Neural progenitor cell (in vitro differentiated cells): ENCODE data around the gene ZNF280C. TPM values are rescaled to one million over a fixed set of nuclear protein-coding genes. Genes with fewer than 3 reads are reported as not detected.
"Not testable (repeated sequence)": the region's sequence is repeated elsewhere in the genome, so short reads cannot be mapped to it uniquely, and the experiment has no call there.

Experiments
- DNase-seq: peaks from one replicate; pipeline ENCODE4 v3.0.0-alpha.2; 2016; ENCODE audit warnings: low spot score
- H2AFZ ChIP-seq: fragments of 200-600 bp; sonication (generic); replicated peaks from 2 replicates; pipeline ENCODE4 v1.6.1; 2016; ENCODE audit warnings: antibody characterized with exemption
- H3F3A ChIP-seq: fragments of 200-600 bp; sonication (generic); 2 replicates; pipeline ENCODE4 v1.6.1; 2016; ENCODE audit warnings: antibody characterized with exemption, low read depth
- H3K27ac ChIP-seq: fragments of 200-600 bp; sonication (generic); 2 replicates; pipeline ENCODE4 v1.5.1; 2016; ENCODE audit warnings: mild to moderate bottlenecking
- H3K27me3 ChIP-seq: fragments of 200-600 bp; sonication (generic); 2 replicates; pipeline ENCODE4 v1.6.1; 2016; ENCODE audit warnings: mild to moderate bottlenecking, moderate library complexity
- H3K36me3 ChIP-seq: fragments of 200-600 bp; sonication (generic); 2 replicates; pipeline ENCODE4 v1.5.1; 2016
- H3K4me1 ChIP-seq: fragments of 200-600 bp; sonication (generic); 2 replicates; pipeline ENCODE4 v1.6.1; 2016; ENCODE audit warnings: mixed run types
- H3K4me2 ChIP-seq: fragments of 200-600 bp; sonication (generic); 2 replicates; pipeline ENCODE4 v1.6.1; 2016
- H3K4me3 ChIP-seq: fragments of 200-600 bp; sonication (generic); 2 replicates; pipeline ENCODE4 v1.5.1; 2016
- H3K79me2 ChIP-seq: fragments of 200-600 bp; sonication (generic); 2 replicates; pipeline ENCODE4 v1.6.1; 2016; ENCODE audit warnings: low read depth
- H3K9ac ChIP-seq: fragments of 200-600 bp; sonication (generic); 2 replicates; pipeline ENCODE4 v1.6.1; 2016
- H3K9me3 ChIP-seq: fragments of 200-600 bp; sonication (generic); 2 replicates; pipeline ENCODE4 v1.5.1; 2016; ENCODE audit warnings: low read depth
- H4K20me1 ChIP-seq: fragments of 200-600 bp; sonication (generic); 2 replicates; pipeline ENCODE4 v1.6.1; 2016; ENCODE audit warnings: low read depth
- H3K27ac Mint-ChIP-seq: 3 replicates; pipeline ENCODE4 v1.8.0; 2021; ENCODE audit warnings: mixed read lengths
- H3K27me3 Mint-ChIP-seq: 2 replicates; pipeline ENCODE4 v1.8.0; 2022; ENCODE audit warnings: low read depth, mild to moderate bottlenecking, inconsistent platforms, moderate library complexity, mixed read lengths; ENCODE audit not compliant: insufficient read depth
- H3K36me3 Mint-ChIP-seq: 3 replicates; pipeline ENCODE4 v1.8.0; 2021; ENCODE audit warnings: mixed read lengths
- H3K4me1 Mint-ChIP-seq: 3 replicates; pipeline ENCODE4 v1.8.0; 2021; ENCODE audit warnings: mixed read lengths
- H3K4me3 Mint-ChIP-seq: 3 replicates; pipeline ENCODE4 v1.8.0; 2021; ENCODE audit warnings: mild to moderate bottlenecking, moderate library complexity, mixed read lengths
- H3K9me3 Mint-ChIP-seq: 3 replicates; pipeline ENCODE4 v1.8.0; 2020; ENCODE audit warnings: mixed read lengths
- EZH2 ChIP-seq: fragments of 200-600 bp; sonication (generic); IDR thresholded peaks from 2 replicates; pipeline ENCODE4 v1.6.1; 2017; ENCODE audit warnings: antibody characterized with exemption, mild to moderate bottlenecking, moderate library complexity
- EZH2phosphoT487 ChIP-seq: fragments of 200-600 bp; sonication (generic); IDR thresholded peaks from 2 replicates; pipeline ENCODE4 v1.6.1; 2017; ENCODE audit warnings: antibody characterized with exemption
- total RNA-seq: library from RNA; depleted of rRNA; stranded (reverse); fragments of >200 nt; gene quantifications from 2 replicates; pipeline ENCODE4 v1.2.3, GENCODE V29; 2015; ENCODE audit warnings: low replicate concordance
- TF ChIP-seq, protein P1 (sequence below): fragments of 200-600 bp; sonication (generic); IDR thresholded peaks from 2 replicates; pipeline ENCODE4 v1.5.1; 2017; ENCODE audit warnings: antibody characterized with exemption, mild to moderate bottlenecking

Gene ZNF280C
- total RNA-seq, 1 donor from 2014 or later = 41.8 TPM

GRCh38 chrX:130246084-130246483 lies 22.6 kb downstream of the ZNF280C start:
- no peak overlapping the region for H3K27ac ChIP-seq
- no peaks in the 10 kb centered on the region for H3K27me3 Mint-ChIP-seq
- H3K27ac Mint-ChIP-seq = no peak overlapping the region

DNA sequence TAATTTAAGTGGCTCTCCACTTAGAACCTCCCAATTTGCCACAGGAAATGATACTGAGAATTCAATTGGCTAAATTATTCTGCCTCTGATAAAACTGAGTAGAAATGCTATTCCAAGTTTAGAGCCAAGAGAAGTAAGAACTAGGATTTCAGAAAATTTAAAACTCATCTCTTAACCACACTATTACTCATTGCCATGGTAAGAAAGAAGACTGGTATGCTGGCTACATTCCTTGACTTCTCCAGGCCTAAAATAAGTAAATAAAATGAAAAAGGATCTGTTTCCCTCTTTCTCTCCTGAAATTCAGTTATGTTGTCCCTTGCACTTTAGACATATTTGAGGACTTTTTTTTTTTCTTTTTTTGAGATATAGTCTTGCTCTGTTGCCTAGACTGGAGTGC lies 23.3 kb downstream of the ZNF280C start:
- H3K4me1 Mint-ChIP-seq = no peaks in the 10 kb centered on the region
- Histone ChIP-seq H3K27me3 (no peaks in the 10 kb centered on the region), H3K79me2 (peaks cover under 1% of the 10 kb centered on the region), H3K4me3 (no peak overlapping the region), H2AFZ (no peak overlapping the region), H3K4me1 (no peaks in the 10 kb centered on the region), H3K27ac (no peak overlapping the region), H4K20me1 (no peaks in the 10 kb centered on the region), H3K9me3 (peaks cover 4% of the 10 kb centered on the region), H3F3A (peaks cover 3% of the 10 kb centered on the region), H3K36me3 (peaks cover 12% of the 10 kb centered on the region), H3K4me2 (no peak overlapping the region), H3K9ac (no peak overlapping the region)
- H3K27ac Mint-ChIP-seq = no peak overlapping the region
- peaks cover 52% of the 10 kb centered on the region for H3K36me3 Mint-ChIP-seq
- H3K27me3 Mint-ChIP-seq = no peaks in the 10 kb centered on the region
- TF ChIP-seq, protein P1, sequence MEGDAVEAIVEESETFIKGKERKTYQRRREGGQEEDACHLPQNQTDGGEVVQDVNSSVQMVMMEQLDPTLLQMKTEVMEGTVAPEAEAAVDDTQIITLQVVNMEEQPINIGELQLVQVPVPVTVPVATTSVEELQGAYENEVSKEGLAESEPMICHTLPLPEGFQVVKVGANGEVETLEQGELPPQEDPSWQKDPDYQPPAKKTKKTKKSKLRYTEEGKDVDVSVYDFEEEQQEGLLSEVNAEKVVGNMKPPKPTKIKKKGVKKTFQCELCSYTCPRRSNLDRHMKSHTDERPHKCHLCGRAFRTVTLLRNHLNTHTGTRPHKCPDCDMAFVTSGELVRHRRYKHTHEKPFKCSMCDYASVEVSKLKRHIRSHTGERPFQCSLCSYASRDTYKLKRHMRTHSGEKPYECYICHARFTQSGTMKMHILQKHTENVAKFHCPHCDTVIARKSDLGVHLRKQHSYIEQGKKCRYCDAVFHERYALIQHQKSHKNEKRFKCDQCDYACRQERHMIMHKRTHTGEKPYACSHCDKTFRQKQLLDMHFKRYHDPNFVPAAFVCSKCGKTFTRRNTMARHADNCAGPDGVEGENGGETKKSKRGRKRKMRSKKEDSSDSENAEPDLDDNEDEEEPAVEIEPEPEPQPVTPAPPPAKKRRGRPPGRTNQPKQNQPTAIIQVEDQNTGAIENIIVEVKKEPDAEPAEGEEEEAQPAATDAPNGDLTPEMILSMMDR = no peak
- no peak for TF ChIP-seq EZH2
- TF ChIP-seq EZH2phosphoT487 = no peak
- no peaks in the 10 kb centered on the region for H3K9me3 Mint-ChIP-seq
- DNase-seq = no peak
- H3K4me3 Mint-ChIP-seq = no peak overlapping the region

More at GRCh38 chrX:130246084-130246483, 22.6 kb downstream of the ZNF280C start:
- no peak for DNase-seq
- H3K4me3 ChIP-seq = no peak overlapping the region
- no peak overlapping the region for H3K9ac ChIP-seq
- peaks cover 53% of the 10 kb centered on the region for H3K36me3 Mint-ChIP-seq
- H3K4me1 ChIP-seq = no peaks in the 10 kb centered on the region
- no peaks in the 10 kb centered on the region for H3K27me3 ChIP-seq
- peaks cover 4% of the 10 kb centered on the region for H3K9me3 ChIP-seq
- H3K9me3 Mint-ChIP-seq = no peaks in the 10 kb centered on the region
- H3K36me3 ChIP-seq = peaks cover 12% of the 10 kb centered on the region
- no peaks in the 10 kb centered on the region for H4K20me1 ChIP-seq
- H3K79me2 ChIP-seq = peaks cover 7% of the 10 kb centered on the region
- H3K4me1 Mint-ChIP-seq = no peaks in the 10 kb centered on the region
- no peak overlapping the region for H3K4me2 ChIP-seq
- no peak for TF ChIP-seq EZH2
- TF ChIP-seq, protein P1 = no peak
- TF ChIP-seq EZH2phosphoT487 = no peak
- no peak overlapping the region for H2AFZ ChIP-seq
- no peaks in the 10 kb centered on the region for H3F3A ChIP-seq
- no peak overlapping the region for H3K4me3 Mint-ChIP-seq

DNA sequence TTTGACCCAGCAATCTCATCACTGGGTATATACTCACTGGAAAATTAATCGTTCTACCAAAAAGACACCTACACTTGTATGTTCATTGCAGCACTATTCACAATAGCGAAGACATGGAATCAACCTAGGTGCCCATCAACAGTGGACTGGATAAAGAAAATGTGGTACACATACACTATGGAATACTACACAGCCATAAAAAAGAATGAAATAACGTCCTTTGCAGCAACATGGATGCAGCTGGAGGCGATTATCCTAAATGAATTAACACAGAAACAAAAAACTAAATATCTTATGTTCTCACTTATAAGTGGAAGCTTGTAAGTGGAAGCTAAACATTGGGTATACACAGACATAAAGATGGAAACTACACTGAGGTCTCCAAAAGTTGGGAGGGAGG lies 37.5 kb downstream of the ZNF280C start:
- not testable (repeated sequence) for H3K9me3 Mint-ChIP-seq, H3K27me3 ChIP-seq, H3K79me2 ChIP-seq, H3K9ac ChIP-seq, H3F3A ChIP-seq, H3K4me3 Mint-ChIP-seq, H3K4me1 Mint-ChIP-seq, DNase-seq, H3K4me3 ChIP-seq, H3K9me3 ChIP-seq, H3K4me2 ChIP-seq, H3K27ac Mint-ChIP-seq, H3K4me1 ChIP-seq, H4K20me1 ChIP-seq, H2AFZ ChIP-seq, H3K27me3 Mint-ChIP-seq, H3K27ac ChIP-seq
- H3K36me3 ChIP-seq = peaks cover 26% of the 10 kb centered on the region
- peaks cover 39% of the 10 kb centered on the region for H3K36me3 Mint-ChIP-seq

DNA sequence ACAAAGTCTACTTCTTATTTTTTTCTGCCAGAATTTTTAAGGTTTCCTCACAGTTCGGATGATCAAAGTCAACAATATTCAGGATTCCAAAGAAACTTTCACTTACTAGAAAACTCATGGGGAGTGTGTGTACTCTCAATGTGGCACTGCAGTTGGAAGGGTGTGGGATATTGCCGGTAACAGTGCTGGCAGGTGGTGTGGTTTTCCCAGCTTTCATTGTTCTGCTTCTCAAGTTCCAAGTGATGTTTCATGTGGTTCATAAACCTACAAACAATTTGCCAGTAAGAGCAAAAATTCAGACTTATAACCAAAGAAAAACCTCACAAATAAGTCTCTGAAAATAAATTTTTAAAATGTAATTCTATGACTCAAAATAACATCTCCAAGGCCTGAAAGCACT lies 39.8 kb downstream of the ZNF280C start:
- no peaks in the 10 kb centered on the region for H4K20me1 ChIP-seq
- DNase-seq = no peak
- peaks cover 2% of the 10 kb centered on the region for H3K9me3 ChIP-seq
- peaks cover 21% of the 10 kb centered on the region for H3K36me3 ChIP-seq
- Mint-ChIP-seq H3K4me1 (no peaks in the 10 kb centered on the region), H3K27ac (no peak overlapping the region), H3K9me3 (no peaks in the 10 kb centered on the region), H3K36me3 (peaks cover 38% of the 10 kb centered on the region), H3K27me3 (no peaks in the 10 kb centered on the region), H3K4me3 (no peak overlapping the region)
- H3K79me2 ChIP-seq = no peaks in the 10 kb centered on the region
- no peak overlapping the region for H2AFZ ChIP-seq
- H3K4me2 ChIP-seq = no peak overlapping the region
- H3F3A ChIP-seq = no peaks in the 10 kb centered on the region
- no peaks in the 10 kb centered on the region for H3K4me1 ChIP-seq
- no peak for TF ChIP-seq EZH2
- TF ChIP-seq EZH2phosphoT487 = no peak
- TF ChIP-seq, protein P1 = no peak
- no peak overlapping the region for H3K9ac ChIP-seq
- H3K27me3 ChIP-seq = no peaks in the 10 kb centered on the region
- H3K27ac ChIP-seq = no peak overlapping the region
- H3K4me3 ChIP-seq = no peak overlapping the region
